ENCODE measurements around the gene DDX10. TPM values are rescaled to one million over a fixed set of nuclear protein-coding genes. Genes with fewer than 3 reads are reported as not detected.

Gene DDX10
- polyA plus RNA-seq, 1 of the 3 experiments (the other 2 are of a cell fraction), result 35.8 TPM

- Histone ChIP-seq H3K27me3 (ENCODE audit: insufficient read depth) (no peaks in the 10 kb centered on the region), H3K4me2 (no peak overlapping the region), H4K20me1 (ENCODE audit: insufficient read depth) (no peaks in the 10 kb centered on the region), H3K9me2 (no peaks in the 10 kb centered on the region), H3K9me3 (no peaks in the 10 kb centered on the region), H3K9ac (no peak overlapping the region), H3F3A (replicated peaks; ENCODE audit: insufficient read depth) (peaks cover 3% of the 10 kb centered on the region), H3K4me3 (ENCODE audit: low read depth in 2 of 2, low read length in 1 of 2) (no peak overlapping the region), H3K36me3 (replicated peaks in 1 of 2; ENCODE audit: control insufficient read depth in 1 of 2, insufficient read depth in 2 of 2, low read length in 1 of 2) (no peaks in the 10 kb centered on the region), H3K4me1 (ENCODE audit: control insufficient read depth in 1 of 2, insufficient read depth in 2 of 2, low read depth in 1 of 2, low read length in 1 of 2) (peaks cover 4 to 11% of the 10 kb centered on the region in 2 experiments; a peak in 3 of 4 replicates), H2AFZ (ENCODE audit: low read depth) (no peak overlapping the region), H3K79me2 (ENCODE audit: insufficient read depth) (peaks cover 20% of the 10 kb centered on the region; the same call in 1 of the 2 replicates), H3K27ac (ENCODE audit: low read depth in 2 of 2, low read length in 1 of 2) (no peak overlapping the region)
- ChIA-PET CTCF (no interaction called here), POLR2A (no interaction called here)
- TF ChIP-seq, protein P1, sequence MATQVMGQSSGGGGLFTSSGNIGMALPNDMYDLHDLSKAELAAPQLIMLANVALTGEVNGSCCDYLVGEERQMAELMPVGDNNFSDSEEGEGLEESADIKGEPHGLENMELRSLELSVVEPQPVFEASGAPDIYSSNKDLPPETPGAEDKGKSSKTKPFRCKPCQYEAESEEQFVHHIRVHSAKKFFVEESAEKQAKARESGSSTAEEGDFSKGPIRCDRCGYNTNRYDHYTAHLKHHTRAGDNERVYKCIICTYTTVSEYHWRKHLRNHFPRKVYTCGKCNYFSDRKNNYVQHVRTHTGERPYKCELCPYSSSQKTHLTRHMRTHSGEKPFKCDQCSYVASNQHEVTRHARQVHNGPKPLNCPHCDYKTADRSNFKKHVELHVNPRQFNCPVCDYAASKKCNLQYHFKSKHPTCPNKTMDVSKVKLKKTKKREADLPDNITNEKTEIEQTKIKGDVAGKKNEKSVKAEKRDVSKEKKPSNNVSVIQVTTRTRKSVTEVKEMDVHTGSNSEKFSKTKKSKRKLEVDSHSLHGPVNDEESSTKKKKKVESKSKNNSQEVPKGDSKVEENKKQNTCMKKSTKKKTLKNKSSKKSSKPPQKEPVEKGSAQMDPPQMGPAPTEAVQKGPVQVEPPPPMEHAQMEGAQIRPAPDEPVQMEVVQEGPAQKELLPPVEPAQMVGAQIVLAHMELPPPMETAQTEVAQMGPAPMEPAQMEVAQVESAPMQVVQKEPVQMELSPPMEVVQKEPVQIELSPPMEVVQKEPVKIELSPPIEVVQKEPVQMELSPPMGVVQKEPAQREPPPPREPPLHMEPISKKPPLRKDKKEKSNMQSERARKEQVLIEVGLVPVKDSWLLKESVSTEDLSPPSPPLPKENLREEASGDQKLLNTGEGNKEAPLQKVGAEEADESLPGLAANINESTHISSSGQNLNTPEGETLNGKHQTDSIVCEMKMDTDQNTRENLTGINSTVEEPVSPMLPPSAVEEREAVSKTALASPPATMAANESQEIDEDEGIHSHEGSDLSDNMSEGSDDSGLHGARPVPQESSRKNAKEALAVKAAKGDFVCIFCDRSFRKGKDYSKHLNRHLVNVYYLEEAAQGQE (IDR thresholded peaks at IDR 0.05; ENCODE audit: low read depth, low read length), result no peak
- TF ChIP-seq GATA2 (CRISPR knock-in tag; IDR thresholded peaks at IDR 0.05), result peak; percentile 57
- WGBS (ENCODE audit: low lambda C conversion rate), result 79% methylated on average over 2 of the region's 2 CpGs
- peak; percentile 15 for DNase-seq
These were observed 128.3 kb downstream of the DDX10 start for GRCh38 chr11:108793138-108793537.

GRCh38 chr11:108793611-108794010 is 128.7 kb downstream of the DDX10 start:
- Histone ChIP-seq H3K4me1 (ENCODE audit: control insufficient read depth in 1 of 2, insufficient read depth in 2 of 2, low read depth in 1 of 2, low read length in 1 of 2) (peaks cover 4 to 7% of the 10 kb centered on the region in 2 experiments; a peak in 3 of 4 replicates), H3K9me3 (no peaks in the 10 kb centered on the region), H3F3A (replicated peaks; ENCODE audit: insufficient read depth) (peaks cover 3% of the 10 kb centered on the region), H3K9me2 (no peaks in the 10 kb centered on the region), H3K4me3 (ENCODE audit: low read depth in 2 of 2, low read length in 1 of 2) (no peak overlapping the region), H3K36me3 (replicated peaks in 1 of 2; ENCODE audit: control insufficient read depth in 1 of 2, insufficient read depth in 2 of 2, low read length in 1 of 2) (no peaks in the 10 kb centered on the region), H3K79me2 (ENCODE audit: insufficient read depth) (peaks cover 15% of the 10 kb centered on the region; the same call in 1 of the 2 replicates), H3K27me3 (ENCODE audit: insufficient read depth) (no peaks in the 10 kb centered on the region), H3K27ac (ENCODE audit: low read depth in 2 of 2, low read length in 1 of 2) (no peak overlapping the region), H3K4me2 (no peak overlapping the region), H4K20me1 (ENCODE audit: insufficient read depth) (no peaks in the 10 kb centered on the region), H3K9ac (no peak overlapping the region), H2AFZ (ENCODE audit: low read depth) (no peak overlapping the region)
- 62% methylated on average over 2 of the region's 2 CpGs for WGBS (ENCODE audit: low lambda C conversion rate)
- DNase-seq, result no peak
- no peak for TF ChIP-seq RFX5 (IDR thresholded peaks at IDR 0.05; ENCODE audit: low read length)
- no peak for TF ChIP-seq FOSL2 (IDR thresholded peaks at IDR 0.05; ENCODE audit: borderline replicate concordance, low read depth)
- TF ChIP-seq CTCF (IDR thresholded peaks at IDR 0.05), result no peak
- TF ChIP-seq YY1 (IDR thresholded peaks at IDR 0.05; ENCODE audit: low read depth), result no peak
- TF ChIP-seq RXRA (IDR thresholded peaks at IDR 0.05; ENCODE audit: borderline replicate concordance, low read depth), result no peak
- TF ChIP-seq EP300 (IDR thresholded peaks at IDR 0.05; ENCODE audit: borderline replicate concordance in 1 of 2, low read depth in 1 of 2, low read length in 1 of 2), result no peak
- TF ChIP-seq, protein P2, sequence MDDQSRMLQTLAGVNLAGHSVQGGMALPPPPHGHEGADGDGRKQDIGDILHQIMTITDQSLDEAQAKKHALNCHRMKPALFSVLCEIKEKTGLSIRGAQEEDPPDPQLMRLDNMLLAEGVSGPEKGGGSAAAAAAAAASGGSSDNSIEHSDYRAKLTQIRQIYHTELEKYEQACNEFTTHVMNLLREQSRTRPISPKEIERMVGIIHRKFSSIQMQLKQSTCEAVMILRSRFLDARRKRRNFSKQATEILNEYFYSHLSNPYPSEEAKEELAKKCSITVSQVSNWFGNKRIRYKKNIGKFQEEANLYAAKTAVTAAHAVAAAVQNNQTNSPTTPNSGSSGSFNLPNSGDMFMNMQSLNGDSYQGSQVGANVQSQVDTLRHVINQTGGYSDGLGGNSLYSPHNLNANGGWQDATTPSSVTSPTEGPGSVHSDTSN (IDR thresholded peaks at IDR 0.05), result no peak
- ChIA-PET CTCF (no interaction called here), POLR2A (no interaction called here)

Data from SK-N-SH (cell line).